HG03442 (cell line): ENCODE measurements around the gene HMGCLL1.

Experiments used
- ATAC-seq: cut with Tn5 transposase; IDR thresholded peaks from one replicate; pipeline ENCODE4 v1.9.1; 2021; ENCODE audit warnings: mild to moderate bottlenecking, moderate library complexity; ENCODE audit not compliant: unreplicated experiment

Gene HMGCLL1

DNA sequence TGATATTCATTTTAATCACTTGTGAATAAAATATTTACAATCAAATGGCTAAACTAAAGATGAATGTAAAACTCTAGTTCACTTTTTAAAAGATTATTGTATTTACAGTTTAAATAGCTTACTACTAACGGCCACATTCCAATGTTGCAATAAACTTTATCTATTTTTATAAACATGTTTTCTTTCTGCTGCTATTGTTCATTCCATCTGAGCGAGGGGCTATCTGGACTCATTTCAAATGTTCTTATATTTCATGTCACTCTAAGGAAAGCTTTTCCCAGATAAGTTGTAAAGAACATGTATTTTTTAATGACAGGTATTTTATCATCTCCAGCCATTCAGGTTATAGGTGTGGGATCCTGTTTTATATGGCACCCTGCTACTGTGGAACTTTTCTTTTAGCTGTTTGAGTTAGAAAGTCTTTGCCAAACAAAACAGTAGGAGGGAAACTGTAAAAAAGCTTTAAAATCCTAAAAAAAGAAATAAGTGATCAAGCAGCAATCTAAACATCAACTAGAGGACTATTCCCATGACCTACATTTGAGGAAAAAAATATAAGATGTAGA is 42.5 kb downstream of the HMGCLL1 start:
- ATAC-seq, result no peak

DNA sequence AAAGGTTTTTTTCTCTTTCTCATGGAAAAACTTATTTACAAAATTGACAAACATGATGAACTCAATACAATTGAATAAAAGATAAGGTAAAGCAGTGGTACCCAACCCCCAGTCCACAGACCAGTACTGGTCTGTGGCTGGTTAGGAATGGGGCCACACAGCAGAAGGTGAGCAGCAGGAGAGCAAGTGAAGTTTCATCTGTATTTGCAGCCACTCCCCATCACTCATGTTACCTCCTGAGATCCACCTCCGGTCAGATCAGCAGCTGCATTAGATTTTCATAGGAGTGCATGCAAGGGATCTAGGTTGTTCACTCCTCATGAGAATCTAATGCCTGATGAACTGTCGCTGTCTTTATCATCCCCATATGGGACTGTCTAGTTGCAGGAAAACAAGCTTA is 47.5 kb downstream of the HMGCLL1 start:
- no peak for ATAC-seq

DNA sequence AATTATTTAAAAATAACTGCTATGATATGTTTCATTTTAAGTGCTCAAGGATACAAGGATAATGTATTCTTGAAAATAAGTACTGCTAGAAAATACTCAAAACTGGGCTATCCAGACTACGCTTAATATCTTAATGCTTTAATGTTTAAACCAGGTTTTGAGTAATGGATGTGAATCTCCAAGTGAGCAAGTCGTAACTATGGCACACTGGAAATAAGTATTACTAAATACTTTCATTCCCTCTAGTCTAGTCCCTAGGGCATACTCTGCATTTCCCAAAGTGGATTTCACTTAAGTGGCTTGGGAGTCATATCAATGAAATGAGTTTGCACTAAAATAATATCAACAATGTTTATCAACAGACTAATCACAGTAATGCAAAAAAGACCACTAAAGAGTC is 48.1 kb downstream of the HMGCLL1 start:
- no peak for ATAC-seq

DNA sequence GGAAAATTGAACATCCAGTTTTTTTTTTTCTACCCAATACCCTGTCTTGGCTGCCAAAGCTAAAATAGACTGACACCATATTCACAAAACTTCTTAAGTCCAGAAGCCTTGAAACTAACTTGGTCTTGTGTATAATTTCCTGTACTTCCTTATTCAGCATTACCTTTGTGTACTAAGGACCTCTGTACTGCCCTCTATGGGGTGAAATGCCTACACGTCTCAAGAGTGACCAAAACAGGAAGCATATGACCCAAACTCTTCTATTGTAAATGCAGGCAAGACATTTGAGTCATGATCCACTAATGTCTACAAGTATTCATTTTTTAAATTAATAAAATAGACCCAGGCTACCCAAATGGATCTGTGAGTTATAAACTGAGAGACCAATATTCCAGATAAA is 50.4 kb downstream of the HMGCLL1 start:
- ATAC-seq, result no peak

DNA sequence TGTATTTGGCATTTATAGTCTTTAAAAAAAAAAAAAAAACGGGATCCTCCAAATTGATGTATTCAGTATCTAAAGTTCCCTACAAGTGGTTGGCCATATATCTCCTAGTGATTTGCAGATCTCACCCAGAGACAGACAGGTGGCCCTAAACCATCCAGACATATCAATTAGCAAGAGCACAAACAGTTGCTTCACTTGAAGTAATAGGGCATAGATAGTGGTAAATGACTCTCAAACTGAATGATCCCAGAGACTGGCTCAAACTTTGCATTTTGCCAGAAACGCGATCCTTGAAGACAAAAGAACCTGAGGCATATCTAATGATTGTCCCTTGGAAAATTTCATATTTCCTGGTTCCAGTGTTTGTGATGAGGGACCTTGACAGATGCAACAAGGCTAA is 54.6 kb downstream of the HMGCLL1 start:
- no peak for ATAC-seq

DNA sequence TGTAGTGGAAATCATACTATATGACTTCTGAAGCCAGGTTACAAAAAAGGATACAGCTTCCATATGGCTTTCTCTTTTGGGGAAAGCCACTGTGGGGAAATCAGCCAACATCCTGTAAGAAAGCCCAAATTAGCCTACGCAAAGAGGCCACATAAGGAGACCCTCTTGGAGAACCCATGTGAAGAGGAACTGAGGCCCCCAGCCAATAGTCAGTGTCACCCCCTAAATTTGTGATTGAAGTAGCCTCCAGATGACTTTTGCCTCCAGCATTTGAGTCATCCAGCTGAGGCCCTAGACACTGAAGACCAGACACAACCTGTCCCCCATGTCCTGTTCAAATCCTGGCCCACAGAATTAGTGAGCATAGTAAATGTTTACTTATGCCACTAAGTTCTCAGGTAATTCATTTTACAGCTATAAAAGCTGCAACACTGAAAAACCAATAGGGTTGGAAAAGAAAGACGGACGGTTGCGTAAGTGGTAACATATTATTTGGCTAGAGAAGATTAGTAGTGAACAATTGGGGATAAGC is 60.4 kb downstream of the HMGCLL1 start:
- ATAC-seq, result no peak

DNA sequence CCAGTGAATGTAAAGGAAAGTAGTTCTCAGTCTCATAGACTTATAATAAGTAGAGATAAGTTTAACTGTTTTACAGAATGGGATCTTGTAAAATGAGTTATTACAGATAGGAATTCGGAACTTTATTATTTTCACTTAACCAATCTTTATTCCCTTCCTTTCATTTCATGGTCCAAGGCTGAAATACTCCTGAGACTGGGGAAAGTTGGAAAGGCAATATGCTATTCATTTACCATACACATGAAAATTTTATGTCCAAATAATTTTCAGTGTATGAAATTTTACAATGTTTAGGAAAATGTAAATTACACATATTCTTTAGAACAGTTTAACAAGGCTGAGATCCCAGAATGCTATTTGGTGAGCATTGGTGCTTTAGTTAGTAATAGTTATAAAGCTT is 62.3 kb downstream of the HMGCLL1 start:
- ATAC-seq, result no peak

DNA sequence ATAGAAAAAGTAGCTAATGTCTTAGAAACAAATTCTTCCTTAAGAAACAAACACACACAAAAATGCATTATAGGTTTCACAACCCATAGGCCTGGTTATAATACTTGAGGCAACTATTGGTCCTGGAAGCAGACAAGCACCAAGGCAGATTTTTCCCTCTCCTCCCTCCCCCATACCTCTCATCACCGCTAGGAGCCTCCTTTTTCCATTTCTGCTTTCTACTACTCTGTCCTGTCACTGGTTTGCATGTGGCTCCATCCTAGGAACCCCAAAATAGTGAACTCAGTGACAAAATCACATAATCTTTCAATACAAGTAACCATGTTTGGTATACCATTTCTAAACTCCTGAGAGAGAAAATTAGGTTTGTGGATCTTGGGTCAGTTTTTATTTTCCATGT is 66.1 kb downstream of the HMGCLL1 start:
- no peak for ATAC-seq

DNA sequence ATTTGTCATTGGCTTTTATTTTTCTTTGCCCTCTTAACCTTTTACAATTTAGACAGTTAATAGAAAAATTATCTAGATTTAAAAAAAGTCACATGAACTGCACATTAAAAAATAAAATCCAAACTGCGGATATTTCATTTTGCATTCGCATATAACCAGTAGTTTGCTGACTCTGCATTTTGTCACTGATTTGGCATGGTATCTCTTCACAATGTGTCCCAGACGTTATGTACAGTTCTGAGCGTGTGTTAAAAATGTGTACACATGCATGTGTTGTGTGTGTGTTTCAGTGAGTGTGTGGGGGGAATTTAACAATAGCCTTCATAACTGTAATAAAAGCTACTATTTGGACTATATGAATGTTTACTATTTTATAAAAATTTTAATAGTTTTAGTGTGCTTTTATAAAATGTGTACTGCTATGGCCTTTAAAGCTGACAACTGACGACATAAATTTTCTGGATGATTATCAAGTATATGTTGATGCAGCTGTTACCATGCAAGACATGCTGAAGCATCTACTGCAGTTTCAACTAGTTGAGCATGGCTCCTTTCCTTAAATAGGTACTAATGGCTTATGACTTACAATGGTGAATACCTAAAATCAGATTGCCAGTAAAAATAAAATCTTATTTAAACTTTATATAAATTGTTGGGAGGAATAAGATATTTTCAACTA is 67.7 kb downstream of the HMGCLL1 start:
- no peak for ATAC-seq

DNA sequence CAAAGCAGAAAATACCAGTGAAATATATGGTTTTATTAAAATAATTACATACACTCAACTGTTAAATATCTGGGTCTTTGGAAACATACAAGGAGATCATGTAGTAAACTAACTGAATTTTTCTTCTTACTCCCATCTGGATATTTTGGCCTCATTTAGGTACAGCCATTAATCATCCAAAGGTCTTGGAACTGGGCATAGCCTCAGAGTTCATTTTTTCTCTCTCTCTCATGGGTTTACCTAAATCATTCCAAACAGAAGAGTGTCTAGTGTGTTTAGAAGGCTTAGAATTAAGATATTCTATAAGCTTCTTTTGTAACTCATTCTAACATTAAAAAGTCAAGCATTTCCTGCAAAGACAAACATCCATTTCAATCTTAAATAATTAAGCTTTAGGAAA is 79.4 kb downstream of the HMGCLL1 start:
- ATAC-seq, result no peak

DNA sequence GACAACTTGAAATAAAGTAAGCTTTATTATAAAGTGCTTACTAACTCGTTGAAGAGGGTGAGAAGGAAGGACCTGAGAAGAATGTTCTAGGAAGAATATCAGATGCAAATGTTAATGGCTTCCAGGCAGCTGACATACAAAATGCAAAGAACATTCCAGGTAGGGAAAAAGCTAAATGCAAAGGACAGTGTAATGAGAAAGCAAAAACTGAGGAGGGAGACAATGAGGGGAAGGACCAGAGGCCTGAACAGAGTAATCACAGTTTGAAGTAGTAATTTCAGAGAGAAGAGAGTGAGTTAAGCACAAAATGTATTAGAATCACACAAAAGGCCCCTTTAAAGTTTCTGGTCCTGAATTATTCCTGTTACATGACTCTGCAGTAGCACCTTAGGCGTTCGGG is 81.3 kb downstream of the HMGCLL1 start:
- no peak for ATAC-seq

DNA sequence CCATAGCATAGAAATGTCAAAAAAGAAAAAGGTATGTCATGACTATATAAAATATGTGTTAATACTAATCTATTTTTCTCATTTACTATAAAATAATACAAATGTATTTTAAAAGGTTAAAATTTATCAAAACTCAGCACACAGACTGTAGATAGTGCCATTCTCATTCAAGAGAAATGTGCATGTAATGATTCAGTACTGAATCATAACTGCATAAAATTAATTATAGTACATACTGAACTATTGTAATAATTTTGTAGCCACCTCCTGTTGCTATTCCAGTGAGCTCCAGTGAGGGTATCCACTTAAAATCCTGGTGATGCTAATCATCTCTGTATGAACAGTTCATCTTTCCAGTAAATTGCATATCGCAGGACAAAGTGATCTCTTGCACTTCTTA is 82.8 kb downstream of the HMGCLL1 start:
- ATAC-seq, result no peak

DNA sequence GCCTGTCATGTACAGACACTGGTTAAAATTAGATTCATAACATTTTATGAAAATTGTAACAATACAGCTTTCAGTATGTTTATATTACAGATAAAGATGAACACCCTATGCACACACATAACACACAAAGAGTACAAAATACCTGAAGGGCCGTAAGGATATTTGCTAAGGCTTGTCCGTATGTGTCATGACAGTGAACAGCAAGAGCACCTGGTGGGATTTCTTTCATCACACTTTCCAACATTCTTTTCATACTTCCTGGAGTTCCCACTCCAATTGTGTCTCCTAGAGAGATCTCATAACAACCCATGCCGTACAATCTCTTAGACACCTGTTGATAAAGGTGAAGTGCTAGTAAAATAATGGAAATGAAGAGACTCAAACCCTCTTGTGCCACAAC is 83.7 kb downstream of the HMGCLL1 start:
- ATAC-seq, result no peak

DNA sequence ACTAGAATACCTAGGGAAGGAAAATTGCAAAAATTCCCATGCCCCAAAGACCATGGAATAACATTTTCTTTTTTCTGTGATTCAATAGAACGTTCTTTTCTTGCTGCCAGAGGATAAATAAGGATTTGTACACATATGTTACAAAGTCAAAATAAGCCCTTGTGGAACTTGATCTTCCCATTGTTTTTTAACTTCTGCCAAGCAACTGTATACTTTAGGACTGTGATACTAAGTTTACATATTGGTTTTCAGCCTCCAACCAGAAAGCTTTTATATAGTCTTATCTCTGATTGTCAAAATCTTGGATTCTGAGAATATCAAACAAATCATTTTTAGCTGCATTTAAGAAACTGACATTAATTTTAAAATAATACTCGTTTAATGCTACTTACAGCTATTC is 84.6 kb downstream of the HMGCLL1 start:
- no peak for ATAC-seq

DNA sequence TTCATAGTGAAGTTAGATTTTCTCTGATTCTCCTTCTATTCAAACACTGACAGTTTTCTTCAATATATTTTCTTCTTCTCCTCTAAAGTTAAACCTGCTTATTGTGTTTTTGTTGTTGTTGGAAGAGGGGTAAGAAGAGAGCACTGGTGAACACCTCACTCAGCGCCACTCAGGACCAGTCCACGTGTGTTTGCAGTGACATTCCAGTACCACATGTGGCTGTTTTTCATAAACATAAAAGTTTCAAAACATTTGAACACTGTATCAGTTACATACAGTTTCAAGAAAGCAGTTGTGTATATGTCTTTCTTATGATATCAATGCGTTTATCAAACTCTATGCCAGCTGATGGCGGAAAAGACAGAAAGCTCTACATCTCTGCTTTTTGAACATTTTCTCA is 86.7 kb downstream of the HMGCLL1 start:
- ATAC-seq, result no peak

DNA sequence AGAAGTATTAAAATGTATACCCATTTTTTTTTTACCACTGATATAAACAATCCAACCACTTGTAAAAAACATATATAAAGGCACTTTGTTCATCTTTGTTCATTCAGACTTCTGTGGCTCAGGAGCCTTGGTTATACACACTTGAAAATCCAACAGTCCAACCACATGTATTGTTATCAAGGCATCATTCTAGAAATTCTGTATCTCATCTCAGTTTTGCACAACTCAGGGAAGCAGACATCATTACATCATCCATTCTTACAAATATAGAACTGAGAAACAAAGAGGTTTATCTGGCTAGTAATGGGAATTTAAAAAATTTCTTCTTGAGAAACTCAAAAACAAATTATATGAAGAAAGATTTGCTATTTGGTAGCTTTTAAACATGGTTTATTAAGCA is 88.1 kb downstream of the HMGCLL1 start:
- no peak for ATAC-seq

DNA sequence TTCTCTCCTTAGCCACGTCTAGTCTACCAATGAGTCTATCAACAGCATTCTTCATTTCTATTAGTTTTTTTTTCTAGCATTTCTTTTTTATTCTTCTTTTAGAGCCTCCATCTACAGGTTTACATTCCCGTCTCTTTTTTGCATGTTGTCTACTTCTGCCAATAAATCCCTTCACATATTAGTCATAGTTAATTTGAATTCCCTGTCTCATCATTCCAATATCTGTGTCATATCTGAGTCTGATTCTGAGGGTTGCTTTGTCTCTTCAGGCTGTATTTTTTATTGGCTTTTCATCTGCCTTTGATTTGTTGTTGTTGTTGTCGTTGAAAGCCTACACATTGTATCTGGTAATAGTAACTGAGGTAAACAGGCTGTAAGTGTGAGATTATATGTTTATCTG is 104.6 kb downstream of the HMGCLL1 start:
- ATAC-seq, result no peak

DNA sequence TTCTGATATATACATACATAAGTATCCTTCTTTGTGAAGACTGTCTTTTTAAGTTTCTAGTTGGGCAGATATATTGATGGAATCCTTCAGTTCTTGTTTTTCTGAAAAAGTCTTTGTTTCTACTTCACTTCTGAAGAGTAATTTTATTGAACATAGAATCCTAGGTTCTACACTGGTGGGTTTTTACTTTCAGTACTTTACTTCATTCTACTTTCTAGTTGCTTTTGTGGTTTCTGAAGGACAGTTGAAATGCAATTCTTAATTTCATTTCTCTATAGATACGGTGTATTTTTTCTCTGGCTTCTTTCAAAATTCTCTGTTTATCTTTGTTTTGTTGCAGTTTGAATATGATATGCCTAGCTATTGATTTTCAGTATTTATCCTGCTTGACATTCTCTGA is 105.3 kb downstream of the HMGCLL1 start:
- ATAC-seq, result no peak

DNA sequence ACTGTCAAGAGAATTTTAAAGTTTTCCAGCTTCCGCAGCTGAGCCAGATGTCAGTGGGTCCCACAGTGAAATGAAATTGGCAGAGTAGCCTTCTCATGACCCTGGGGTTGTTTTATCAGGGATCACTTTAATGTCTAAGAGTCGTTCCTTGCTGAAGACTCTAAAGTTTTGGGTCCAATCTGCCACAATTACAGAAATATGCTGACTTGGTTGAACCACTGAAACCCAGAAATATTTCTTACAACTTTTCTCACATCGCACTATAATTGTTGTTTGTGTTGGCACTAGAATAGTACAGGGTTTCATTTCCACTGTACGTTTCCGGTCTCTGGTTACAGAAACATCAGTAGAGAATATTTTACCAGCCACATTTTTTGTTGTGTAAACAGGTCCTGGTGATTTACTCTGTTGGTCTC is 109.0 kb downstream of the HMGCLL1 start:
- no peak for ATAC-seq

DNA sequence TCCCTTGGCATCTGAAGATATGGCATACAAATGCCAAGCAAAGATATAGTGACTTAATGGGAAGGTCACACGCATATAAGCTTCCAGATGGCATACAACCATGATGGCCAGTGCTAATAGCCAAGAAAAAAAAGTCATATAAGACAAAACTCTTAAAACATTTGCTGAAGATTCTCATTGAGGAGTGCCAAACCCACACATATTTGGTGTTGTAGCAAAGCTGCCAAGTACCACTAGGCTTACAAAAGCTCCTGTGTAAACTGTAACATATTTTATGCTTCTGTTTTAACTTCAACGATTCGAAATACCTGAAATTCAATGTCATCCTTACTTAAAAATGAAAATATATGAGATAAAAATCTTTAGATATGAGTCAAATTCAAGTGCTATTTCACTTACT is 123.0 kb downstream of the HMGCLL1 start:
- no peak for ATAC-seq

DNA sequence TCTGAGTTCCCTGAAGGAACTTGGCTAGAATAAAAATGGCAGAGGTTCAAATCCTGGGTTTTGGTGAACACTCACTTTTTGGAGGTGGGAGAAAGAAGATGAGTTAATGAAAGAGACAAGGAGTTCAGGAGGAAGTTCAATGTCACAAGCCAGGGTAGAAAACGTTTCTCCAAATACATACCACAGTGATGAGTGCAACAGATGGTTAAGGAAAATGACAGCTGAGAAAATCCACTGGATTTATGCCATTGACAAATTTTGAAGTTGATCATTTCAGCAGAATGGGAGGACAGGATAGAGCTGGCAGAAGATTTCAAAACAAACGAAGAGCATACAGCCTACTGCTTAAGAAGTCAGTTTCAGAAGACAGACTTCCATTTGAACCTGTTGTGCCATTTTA is 129.0 kb downstream of the HMGCLL1 start:
- no peak for ATAC-seq

DNA sequence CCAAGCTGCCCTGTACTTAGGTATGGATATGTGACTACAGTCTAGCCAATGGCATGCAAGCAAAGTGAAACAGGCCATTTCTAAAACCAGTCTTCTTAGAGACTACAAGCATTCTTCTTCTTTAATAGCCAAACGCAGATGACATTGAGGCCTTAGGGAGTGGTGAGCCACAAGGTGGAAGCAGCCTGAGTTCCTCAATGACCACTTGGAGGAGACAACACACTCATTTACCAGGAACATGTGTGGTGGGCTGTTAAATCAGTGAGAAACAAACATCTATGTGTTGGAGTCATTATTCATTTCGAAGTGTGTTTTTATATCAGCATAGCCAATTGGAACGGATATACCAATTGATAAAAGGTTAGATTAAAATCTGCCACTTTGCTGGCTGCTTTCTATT is 129.8 kb downstream of the HMGCLL1 start:
- no peak for ATAC-seq

DNA sequence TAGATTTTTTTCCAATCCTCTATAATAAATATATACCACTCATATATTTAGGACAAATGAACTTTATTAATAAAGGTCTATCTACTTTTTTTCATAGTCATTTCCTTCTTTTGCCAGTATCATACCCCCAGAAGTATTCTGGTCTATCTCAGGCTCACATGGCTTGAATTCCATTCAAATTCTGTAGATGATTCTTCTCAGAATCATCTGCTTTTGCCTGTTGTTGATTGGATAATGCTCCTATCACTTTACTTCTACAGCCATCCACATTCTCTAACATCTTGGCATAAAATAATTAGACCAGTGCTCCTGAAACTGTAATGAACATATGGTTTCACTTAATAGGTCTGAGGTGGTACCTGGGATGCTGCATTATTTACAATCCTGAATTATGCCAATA is 130.5 kb downstream of the HMGCLL1 start:
- no peak for ATAC-seq
